GM23338 (cell line): ENCODE data around the gene ZFYVE26. TPM values are rescaled to one million over a fixed set of nuclear protein-coding genes. Genes with fewer than 3 reads are reported as not detected.
"Not testable (repeated sequence)": the region's sequence is repeated elsewhere in the genome, so short reads cannot be mapped to it uniquely, and the experiment has no call there.

Source experiments
- ATAC-seq: fragments of 200-7000 bp; cut with Tn5 transposase; 3 replicates; pipeline ENCODE4 v1.9.1; 2020
- DNase-seq: peaks from one replicate; pipeline ENCODE4 v3.0.0-alpha.2; 2015; ENCODE audit warnings: low spot score
- H2AFZ ChIP-seq: fragments of 200-600 bp; sonication (generic); 2 replicates; pipeline ENCODE4 v1.8.0; 2016; ENCODE audit warnings: antibody characterized with exemption, mild to moderate bottlenecking, moderate library complexity
- H3F3A ChIP-seq: fragments of 200-600 bp; sonication (generic); replicated peaks from 2 replicates; pipeline ENCODE4 v1.8.0; 2017; ENCODE audit warnings: antibody characterized with exemption, mixed run types, low read depth
- H3K27ac ChIP-seq: fragments of 200-600 bp; sonication (generic); 2 replicates; pipeline ENCODE4 v1.6.1; 2016; ENCODE audit warnings: low read depth
- H3K27me3 ChIP-seq: fragments of 200-600 bp; sonication (generic); 2 replicates; pipeline ENCODE4 v1.8.0; 2016; ENCODE audit warnings: mild to moderate bottlenecking, mixed run types, moderate library complexity; ENCODE audit not compliant: insufficient read depth
- H3K36me3 ChIP-seq: fragments of 200-600 bp; sonication (generic); 2 replicates; pipeline ENCODE4 v1.8.0; 2016; ENCODE audit warnings: mild to moderate bottlenecking; ENCODE audit not compliant: insufficient read depth
- H3K4me1 ChIP-seq: fragments of 200-600 bp; sonication (generic); 2 replicates; pipeline ENCODE4 v1.8.0; 2016; ENCODE audit warnings: mild to moderate bottlenecking, moderate library complexity; ENCODE audit not compliant: insufficient read depth
- H3K4me2 ChIP-seq: fragments of 200-600 bp; sonication (generic); 2 replicates; pipeline ENCODE4 v1.7.1; 2017; ENCODE audit warnings: mixed run types
- H3K4me3 ChIP-seq: fragments of 200-600 bp; sonication (generic); 2 replicates; pipeline ENCODE4 v1.6.1; 2016; ENCODE audit warnings: mixed run types
- H3K79me2 ChIP-seq: fragments of 200-600 bp; sonication (generic); replicated peaks from 2 replicates; pipeline ENCODE4 v1.8.0; 2017; ENCODE audit warnings: mild to moderate bottlenecking; ENCODE audit not compliant: insufficient read depth
- H3K9me2 ChIP-seq: fragments of 200-600 bp; sonication (generic); 2 replicates; pipeline ENCODE4 v1.8.0; 2017; ENCODE audit not compliant: insufficient read depth
- H4K20me1 ChIP-seq: fragments of 200-600 bp; sonication (generic); replicated peaks from 2 replicates; pipeline ENCODE4 v1.8.0; 2017; ENCODE audit warnings: mild to moderate bottlenecking; ENCODE audit not compliant: insufficient read depth
- H3K27ac Mint-ChIP-seq: 2 replicates; pipeline ENCODE4 v1.8.0; 2020; ENCODE audit warnings: inconsistent platforms, mild to moderate bottlenecking, moderate library complexity, mixed read lengths
- H3K27me3 Mint-ChIP-seq: 3 replicates; pipeline ENCODE4 v1.8.0; 2022; ENCODE audit warnings: low read depth, mild to moderate bottlenecking, moderate library complexity, mixed read lengths, inconsistent platforms; ENCODE audit not compliant: insufficient read depth, poor library complexity
- H3K36me3 Mint-ChIP-seq: 3 replicates; pipeline ENCODE4 v1.8.0; 2021; ENCODE audit warnings: low read depth, mild to moderate bottlenecking, inconsistent platforms, moderate library complexity, mixed read lengths
- H3K4me1 Mint-ChIP-seq: 3 replicates; pipeline ENCODE4 v1.8.0; 2020; ENCODE audit warnings: mild to moderate bottlenecking, inconsistent platforms, mixed read lengths
- H3K4me3 Mint-ChIP-seq: 3 replicates; pipeline ENCODE4 v1.8.0; 2021; ENCODE audit warnings: moderate library complexity, mild to moderate bottlenecking, inconsistent platforms, mixed read lengths
- H3K9me3 Mint-ChIP-seq: 3 replicates; pipeline ENCODE4 v1.8.0; 2020; ENCODE audit warnings: moderate library complexity, mild to moderate bottlenecking, inconsistent platforms, mixed read lengths
- POLR2AphosphoS5 ChIP-seq: IDR thresholded peaks from 2 replicates; pipeline ENCODE4 v1.6.1; 2016; ENCODE audit warnings: antibody characterized with exemption, low read depth
- polyA plus RNA-seq: library from polyadenylated mRNA; unstranded; fragments of >200 nt; fragmentation: Nextera tagmentation; extraction: Ambion mirVana; gene quantifications from 2 replicates; pipeline ENCODE4 v1.2.1, GENCODE V29; 2016
- total RNA-seq: library from RNA; depleted of rRNA; stranded (reverse); fragments of >200 nt; shearing (Covaris generic); gene quantifications from 2 replicates; pipeline ENCODE4 v1.2.3, GENCODE V29; 2014
- TF ChIP-seq, protein P1 (sequence below), 2 experiments: fragments of 200-600 bp in 1 of 2; sonication (generic) in 1 of 2; conservative IDR thresholded peaks; 2 replicates each; pipeline versions ENCODE4 v1.5.1 to v1.6.1; 2016 to 2017; ENCODE audit warnings: antibody characterized with exemption in 2 of 2, low read depth in 2 of 2, mild to moderate bottlenecking in 2 of 2, moderate library complexity in 1 of 2
- TF ChIP-seq, protein P2 (sequence below): IDR thresholded peaks from one replicate; pipeline ENCODE4 v1.6.1; 2018; ENCODE audit warnings: antibody characterized with exemption; ENCODE audit not compliant: unreplicated experiment

The ZFYVE26 gene
- total and polyA plus RNA-seq, 2 experiments from 2014 or later, result 5.6 to 36.0 TPM

DNA sequence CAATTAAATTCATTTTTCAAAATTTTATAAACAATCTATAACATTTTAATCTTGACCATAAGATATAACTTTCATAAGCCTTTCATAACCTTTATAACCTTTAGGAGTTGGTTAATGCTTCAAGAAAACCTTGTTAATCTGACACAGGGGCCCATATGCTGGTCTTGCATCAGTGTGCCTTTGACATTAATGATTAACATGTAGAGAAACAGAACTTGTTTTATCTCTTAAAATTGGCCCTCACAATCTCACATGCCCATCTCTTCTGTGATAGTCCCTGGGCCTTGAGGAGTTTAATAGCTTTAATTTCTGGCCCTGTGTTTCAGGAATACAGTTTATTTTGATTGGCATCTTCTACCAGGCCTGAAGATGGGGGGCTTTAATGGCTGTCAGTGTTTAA, 107.0 kb downstream of the ZFYVE26 start:
- not testable (repeated sequence) for ATAC-seq, H3K4me1 Mint-ChIP-seq, DNase-seq, H3K4me3 ChIP-seq, H3K79me2 ChIP-seq, H3K36me3 Mint-ChIP-seq, H3K9me2 ChIP-seq, H3F3A ChIP-seq, H3K36me3 ChIP-seq, H3K4me3 Mint-ChIP-seq, H3K27ac ChIP-seq, H3K27ac Mint-ChIP-seq, H4K20me1 ChIP-seq, H3K4me2 ChIP-seq, H2AFZ ChIP-seq, H3K27me3 Mint-ChIP-seq, H3K27me3 ChIP-seq, H3K4me1 ChIP-seq
- H3K9me3 Mint-ChIP-seq, result peaks cover 53% of the 10 kb centered on the region

DNA sequence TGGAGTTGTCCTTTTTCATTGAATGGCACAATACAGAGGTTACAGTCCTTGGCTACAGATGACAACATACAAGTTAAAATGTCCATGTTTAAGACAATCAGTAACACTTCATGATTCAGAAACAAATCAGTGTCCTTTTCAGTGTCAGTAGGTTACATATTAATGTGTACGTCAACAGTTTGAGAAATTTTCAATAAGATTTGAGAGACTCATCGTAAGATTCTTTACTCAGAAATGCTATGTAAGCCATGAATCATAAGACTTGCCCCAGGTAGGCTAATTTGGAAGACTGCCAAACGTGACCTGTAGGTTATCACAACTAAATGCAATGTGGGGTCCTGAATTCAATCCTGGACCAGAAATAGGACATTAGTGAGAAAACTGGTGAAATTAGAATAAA, 111.2 kb downstream of the ZFYVE26 start:
- Mint-ChIP-seq H3K4me1 (no peaks in the 10 kb centered on the region), H3K27ac (no peak overlapping the region), H3K4me3 (no peak overlapping the region), H3K27me3 (peaks cover 6% of the 10 kb centered on the region), H3K9me3 (peaks cover 29% of the 10 kb centered on the region), H3K36me3 (peaks cover 4% of the 10 kb centered on the region; the same call in 2 of the 3 replicates)
- H3K36me3 ChIP-seq, result no peaks in the 10 kb centered on the region
- no peaks in the 10 kb centered on the region for H3F3A ChIP-seq
- H3K79me2 ChIP-seq, result no peaks in the 10 kb centered on the region
- H3K4me2 ChIP-seq, result no peak overlapping the region
- no peaks in the 10 kb centered on the region for H4K20me1 ChIP-seq
- no peak overlapping the region for H3K27ac ChIP-seq
- no peaks in the 10 kb centered on the region; the same call in 1 of the 2 replicates for H3K4me1 ChIP-seq
- ATAC-seq (no peak), DNase-seq (no peak)
- H3K9me2 ChIP-seq, result no peaks in the 10 kb centered on the region
- no peak overlapping the region for H2AFZ ChIP-seq
- H3K27me3 ChIP-seq, result no peaks in the 10 kb centered on the region
- no peak for TF ChIP-seq POLR2AphosphoS5
- no peak overlapping the region for H3K4me3 ChIP-seq

DNA sequence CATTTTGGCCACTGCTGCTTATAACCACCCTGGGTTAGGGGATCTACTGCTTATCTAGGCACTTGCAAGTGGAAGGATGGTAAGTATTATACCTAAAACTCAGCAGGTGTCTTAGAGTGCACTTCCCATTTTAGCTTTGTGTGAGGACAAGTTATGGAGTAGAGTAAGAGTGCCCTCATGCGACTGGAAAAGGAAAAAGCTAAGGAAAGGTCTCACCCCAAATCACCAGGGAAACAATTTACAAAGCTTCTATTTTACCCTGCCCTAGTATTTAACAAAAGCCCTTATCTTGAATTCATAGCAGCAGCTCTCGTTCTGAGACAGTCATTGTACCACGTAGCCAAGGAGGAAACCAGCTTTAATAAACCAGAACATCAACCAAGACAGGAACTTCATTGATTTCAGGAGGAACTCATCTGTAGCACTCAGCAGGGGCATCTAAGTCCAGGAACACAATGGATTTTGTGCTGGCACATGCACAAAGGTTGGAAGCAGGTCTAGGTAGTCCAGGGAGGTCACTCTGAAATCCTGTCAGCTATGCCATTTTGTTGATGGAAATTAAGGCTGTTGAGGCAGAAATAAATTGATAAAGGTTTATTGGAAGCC, 111.8 kb downstream of the ZFYVE26 start:
- no peaks in the 10 kb centered on the region; the same call in 1 of the 2 replicates for H3K4me1 ChIP-seq
- Mint-ChIP-seq H3K36me3 (no peaks in the 10 kb centered on the region; the same call in 2 of the 3 replicates), H3K4me3 (no peak overlapping the region), H3K27me3 (peaks cover 6% of the 10 kb centered on the region), H3K4me1 (no peaks in the 10 kb centered on the region), H3K9me3 (peaks cover 22% of the 10 kb centered on the region), H3K27ac (no peak overlapping the region)
- no peaks in the 10 kb centered on the region for H4K20me1 ChIP-seq
- H3K4me2 ChIP-seq, result no peak overlapping the region
- no peaks in the 10 kb centered on the region for H3K9me2 ChIP-seq
- no peak overlapping the region for H2AFZ ChIP-seq
- ATAC-seq (peak; percentile 91), DNase-seq (peak; percentile 85)
- H3K27me3 ChIP-seq, result no peaks in the 10 kb centered on the region
- H3K79me2 ChIP-seq, result no peaks in the 10 kb centered on the region
- no peaks in the 10 kb centered on the region for H3K36me3 ChIP-seq
- TF ChIP-seq, protein P1, sequence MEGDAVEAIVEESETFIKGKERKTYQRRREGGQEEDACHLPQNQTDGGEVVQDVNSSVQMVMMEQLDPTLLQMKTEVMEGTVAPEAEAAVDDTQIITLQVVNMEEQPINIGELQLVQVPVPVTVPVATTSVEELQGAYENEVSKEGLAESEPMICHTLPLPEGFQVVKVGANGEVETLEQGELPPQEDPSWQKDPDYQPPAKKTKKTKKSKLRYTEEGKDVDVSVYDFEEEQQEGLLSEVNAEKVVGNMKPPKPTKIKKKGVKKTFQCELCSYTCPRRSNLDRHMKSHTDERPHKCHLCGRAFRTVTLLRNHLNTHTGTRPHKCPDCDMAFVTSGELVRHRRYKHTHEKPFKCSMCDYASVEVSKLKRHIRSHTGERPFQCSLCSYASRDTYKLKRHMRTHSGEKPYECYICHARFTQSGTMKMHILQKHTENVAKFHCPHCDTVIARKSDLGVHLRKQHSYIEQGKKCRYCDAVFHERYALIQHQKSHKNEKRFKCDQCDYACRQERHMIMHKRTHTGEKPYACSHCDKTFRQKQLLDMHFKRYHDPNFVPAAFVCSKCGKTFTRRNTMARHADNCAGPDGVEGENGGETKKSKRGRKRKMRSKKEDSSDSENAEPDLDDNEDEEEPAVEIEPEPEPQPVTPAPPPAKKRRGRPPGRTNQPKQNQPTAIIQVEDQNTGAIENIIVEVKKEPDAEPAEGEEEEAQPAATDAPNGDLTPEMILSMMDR (conservative IDR thresholded peaks at IDR 0.05; ENCODE audit: low read depth in 2 of 2), result peak; percentile 85 to 86
- TF ChIP-seq, protein P2, sequence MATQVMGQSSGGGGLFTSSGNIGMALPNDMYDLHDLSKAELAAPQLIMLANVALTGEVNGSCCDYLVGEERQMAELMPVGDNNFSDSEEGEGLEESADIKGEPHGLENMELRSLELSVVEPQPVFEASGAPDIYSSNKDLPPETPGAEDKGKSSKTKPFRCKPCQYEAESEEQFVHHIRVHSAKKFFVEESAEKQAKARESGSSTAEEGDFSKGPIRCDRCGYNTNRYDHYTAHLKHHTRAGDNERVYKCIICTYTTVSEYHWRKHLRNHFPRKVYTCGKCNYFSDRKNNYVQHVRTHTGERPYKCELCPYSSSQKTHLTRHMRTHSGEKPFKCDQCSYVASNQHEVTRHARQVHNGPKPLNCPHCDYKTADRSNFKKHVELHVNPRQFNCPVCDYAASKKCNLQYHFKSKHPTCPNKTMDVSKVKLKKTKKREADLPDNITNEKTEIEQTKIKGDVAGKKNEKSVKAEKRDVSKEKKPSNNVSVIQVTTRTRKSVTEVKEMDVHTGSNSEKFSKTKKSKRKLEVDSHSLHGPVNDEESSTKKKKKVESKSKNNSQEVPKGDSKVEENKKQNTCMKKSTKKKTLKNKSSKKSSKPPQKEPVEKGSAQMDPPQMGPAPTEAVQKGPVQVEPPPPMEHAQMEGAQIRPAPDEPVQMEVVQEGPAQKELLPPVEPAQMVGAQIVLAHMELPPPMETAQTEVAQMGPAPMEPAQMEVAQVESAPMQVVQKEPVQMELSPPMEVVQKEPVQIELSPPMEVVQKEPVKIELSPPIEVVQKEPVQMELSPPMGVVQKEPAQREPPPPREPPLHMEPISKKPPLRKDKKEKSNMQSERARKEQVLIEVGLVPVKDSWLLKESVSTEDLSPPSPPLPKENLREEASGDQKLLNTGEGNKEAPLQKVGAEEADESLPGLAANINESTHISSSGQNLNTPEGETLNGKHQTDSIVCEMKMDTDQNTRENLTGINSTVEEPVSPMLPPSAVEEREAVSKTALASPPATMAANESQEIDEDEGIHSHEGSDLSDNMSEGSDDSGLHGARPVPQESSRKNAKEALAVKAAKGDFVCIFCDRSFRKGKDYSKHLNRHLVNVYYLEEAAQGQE, result no peak
- no peaks in the 10 kb centered on the region for H3F3A ChIP-seq
- H3K4me3 ChIP-seq, result no peak overlapping the region
- H3K27ac ChIP-seq, result no peak overlapping the region
